Progenitor cell of endocrine pancreas (in vitro differentiated cells): ENCODE data around the gene APH1A. TPM values are rescaled to one million over a fixed set of nuclear protein-coding genes. Genes with fewer than 3 reads are reported as not detected.

Source experiments
- DNase-seq: peaks from one replicate; pipeline ENCODE4 v3.0.0; 2021; ENCODE audit warnings: low spot score; ENCODE audit not compliant: unreplicated experiment
- H3K27ac Mint-ChIP-seq: 2 replicates; pipeline ENCODE4 v1.8.0; 2021; ENCODE audit warnings: mild to moderate bottlenecking, moderate library complexity, mixed read lengths
- H3K27me3 Mint-ChIP-seq: 2 replicates; pipeline ENCODE4 v1.8.0; 2021; ENCODE audit warnings: mixed read lengths
- H3K36me3 Mint-ChIP-seq: 2 replicates; pipeline ENCODE4 v1.8.0; 2022; ENCODE audit warnings: mixed read lengths; ENCODE audit not compliant: insufficient read depth
- H3K4me1 Mint-ChIP-seq: 2 replicates; pipeline ENCODE4 v1.8.0; 2021; ENCODE audit warnings: low read depth, mixed read lengths
- H3K4me3 Mint-ChIP-seq: 2 replicates; pipeline ENCODE4 v1.8.0; 2021; ENCODE audit warnings: low read depth, mild to moderate bottlenecking, moderate library complexity, mixed read lengths
- H3K9me3 Mint-ChIP-seq: 2 replicates; pipeline ENCODE4 v1.8.0; 2021; ENCODE audit warnings: low read depth, mixed read lengths
- CTCF ChIP-seq: fragments of 200-600 bp; sonication (generic); IDR thresholded peaks from one replicate; pipeline ENCODE4 v1.5.0; 2021; ENCODE audit warnings: antibody characterized with exemption, mild to moderate bottlenecking; ENCODE audit not compliant: unreplicated experiment
- total RNA-seq: library from RNA; stranded (reverse); gene quantifications from 2 replicates; pipeline ENCODE4 v1.2.1, GENCODE V29; 2021

APH1A gene
- total RNA-seq, 1 donor from 2014 or later: 129 TPM

- Mint-ChIP-seq H3K27ac (peak overlapping the region; percentile 94), H3K4me1 (peaks cover 53% of the 10 kb centered on the region)
Observed at GRCh38 chr1:150259217-150259616, 9.6 kb downstream of the APH1A start.

GRCh38 chr1:150257624-150258585 lies 10.9 kb downstream of the APH1A start, which contains the start of gene CA14:
CA14 (plus strand) TSS chr1:150257774; CDS start chr1:150258129, 355 bp downstream.
- no peak for TF ChIP-seq CTCF
- Mint-ChIP-seq H3K27me3 (no peaks in the 10 kb centered on the region), H3K9me3 (no peaks in the 10 kb centered on the region), H3K36me3 (no peaks in the 10 kb centered on the region), H3K4me1 (peaks cover 53% of the 10 kb centered on the region), H3K27ac (peak within 1 kb of the TSS; percentile 97), H3K4me3 (peak within 1 kb of the TSS; percentile 69)
- no peak for DNase-seq

More at GRCh38 chr1:150259217-150259616, 9.6 kb downstream of the APH1A start:
- Mint-ChIP-seq H3K36me3 (no peaks in the 10 kb centered on the region), H3K4me3 (peak overlapping the region; percentile 69), H3K27me3 (no peaks in the 10 kb centered on the region), H3K9me3 (no peaks in the 10 kb centered on the region)
- no peak for DNase-seq
- TF ChIP-seq CTCF: no peak

GRCh38 chr1:150256554-150257341 lies 12.1 kb downstream of the APH1A start:
- TF ChIP-seq CTCF: no peak
- DNase-seq: no peak
- H3K27me3 Mint-ChIP-seq: no peaks in the 10 kb centered on the region
- no peaks in the 10 kb centered on the region for H3K9me3 Mint-ChIP-seq
- peaks cover 53% of the 10 kb centered on the region for H3K4me1 Mint-ChIP-seq
- peak overlapping the region; percentile 69 for H3K4me3 Mint-ChIP-seq
- peak overlapping the region; percentile 97 for H3K27ac Mint-ChIP-seq
- no peaks in the 10 kb centered on the region for H3K36me3 Mint-ChIP-seq

GRCh38 chr1:150256198-150256553 lies 12.6 kb downstream of the APH1A start:
- Mint-ChIP-seq H3K27me3 (no peaks in the 10 kb centered on the region), H3K27ac (peak overlapping the region; percentile 97), H3K4me3 (peak overlapping the region; percentile 52), H3K36me3 (no peaks in the 10 kb centered on the region), H3K9me3 (no peaks in the 10 kb centered on the region), H3K4me1 (peaks cover 53% of the 10 kb centered on the region)
- DNase-seq: no peak
- TF ChIP-seq CTCF: no peak

GRCh38 chr1:150249936-150250335 lies 18.9 kb downstream of the APH1A start:
- Mint-ChIP-seq H3K9me3 (no peaks in the 10 kb centered on the region), H3K36me3 (no peaks in the 10 kb centered on the region), H3K27me3 (no peaks in the 10 kb centered on the region), H3K4me3 (no peak overlapping the region), H3K4me1 (no peaks in the 10 kb centered on the region), H3K27ac (no peak overlapping the region)
- no peak for TF ChIP-seq CTCF
- no peak for DNase-seq
